K562 treated with DMSO at 1 percent for 48 hours (cell line): ENCODE measurements around the gene PRPF38B. TPM values are rescaled to one million over a fixed set of nuclear protein-coding genes. Genes with fewer than 3 reads are reported as not detected.

Experiments used
- total RNA-seq: library from RNA; unstranded; fragments of 300-600 nt; gene quantifications from 2 replicates; pipeline ENCODE4 v1.2.3, GENCODE V29; 2022; ENCODE audit warnings: low replicate concordance; ENCODE audit errors: extremely low read depth

PRPF38B gene, protein sequence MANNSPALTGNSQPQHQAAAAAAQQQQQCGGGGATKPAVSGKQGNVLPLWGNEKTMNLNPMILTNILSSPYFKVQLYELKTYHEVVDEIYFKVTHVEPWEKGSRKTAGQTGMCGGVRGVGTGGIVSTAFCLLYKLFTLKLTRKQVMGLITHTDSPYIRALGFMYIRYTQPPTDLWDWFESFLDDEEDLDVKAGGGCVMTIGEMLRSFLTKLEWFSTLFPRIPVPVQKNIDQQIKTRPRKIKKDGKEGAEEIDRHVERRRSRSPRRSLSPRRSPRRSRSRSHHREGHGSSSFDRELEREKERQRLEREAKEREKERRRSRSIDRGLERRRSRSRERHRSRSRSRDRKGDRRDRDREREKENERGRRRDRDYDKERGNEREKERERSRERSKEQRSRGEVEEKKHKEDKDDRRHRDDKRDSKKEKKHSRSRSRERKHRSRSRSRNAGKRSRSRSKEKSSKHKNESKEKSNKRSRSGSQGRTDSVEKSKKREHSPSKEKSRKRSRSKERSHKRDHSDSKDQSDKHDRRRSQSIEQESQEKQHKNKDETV
- not detected in 2 replicates for total RNA-seq

GRCh38 chr1:108691942-108692723, at the start of gene PRPF38B:
Gene PRPF38B (plus strand): TSS chr1:108692310. CDS start chr1:108692592, 282 bp downstream.

GRCh38 chr1:108661030-108661609, 31.0 kb upstream of the PRPF38B start, which contains the start of gene HENMT1:
Gene HENMT1 (minus strand): TSS chr1:108661093. CDS start chr1:108659884, 1,209 bp downstream.

DNA sequence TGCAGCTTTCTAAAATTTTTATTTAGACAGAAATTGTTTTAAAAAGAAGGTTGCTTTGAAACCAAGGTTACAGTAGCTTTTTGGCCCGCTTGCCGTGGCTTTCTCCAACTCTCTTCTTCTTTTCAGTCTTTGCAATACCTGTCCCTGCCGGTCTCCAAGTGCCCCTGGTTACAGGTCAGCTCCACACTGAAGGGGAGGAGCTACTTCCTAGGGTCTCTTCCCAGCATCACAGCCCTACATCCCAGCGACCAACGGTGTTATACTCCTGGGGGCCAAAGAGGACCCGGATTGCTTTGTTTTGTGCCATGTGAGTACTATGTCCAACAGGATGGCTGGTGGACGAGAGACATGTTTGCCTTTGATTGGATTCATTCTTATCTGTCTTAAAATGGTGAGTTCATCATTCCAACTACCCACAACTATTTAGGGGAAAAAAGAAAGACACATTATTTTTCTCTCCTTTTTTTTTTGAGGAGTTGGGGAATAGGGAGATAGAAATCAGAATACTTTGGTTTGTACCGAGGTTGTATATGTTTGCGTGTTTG, 20.6 kb downstream of the PRPF38B start, which contains the start of gene FNDC7:
FNDC7 (plus strand) TSS at position 303 of the 545 bp plus-strand sequence; CDS start at position 329, 26 bp downstream.

DNA sequence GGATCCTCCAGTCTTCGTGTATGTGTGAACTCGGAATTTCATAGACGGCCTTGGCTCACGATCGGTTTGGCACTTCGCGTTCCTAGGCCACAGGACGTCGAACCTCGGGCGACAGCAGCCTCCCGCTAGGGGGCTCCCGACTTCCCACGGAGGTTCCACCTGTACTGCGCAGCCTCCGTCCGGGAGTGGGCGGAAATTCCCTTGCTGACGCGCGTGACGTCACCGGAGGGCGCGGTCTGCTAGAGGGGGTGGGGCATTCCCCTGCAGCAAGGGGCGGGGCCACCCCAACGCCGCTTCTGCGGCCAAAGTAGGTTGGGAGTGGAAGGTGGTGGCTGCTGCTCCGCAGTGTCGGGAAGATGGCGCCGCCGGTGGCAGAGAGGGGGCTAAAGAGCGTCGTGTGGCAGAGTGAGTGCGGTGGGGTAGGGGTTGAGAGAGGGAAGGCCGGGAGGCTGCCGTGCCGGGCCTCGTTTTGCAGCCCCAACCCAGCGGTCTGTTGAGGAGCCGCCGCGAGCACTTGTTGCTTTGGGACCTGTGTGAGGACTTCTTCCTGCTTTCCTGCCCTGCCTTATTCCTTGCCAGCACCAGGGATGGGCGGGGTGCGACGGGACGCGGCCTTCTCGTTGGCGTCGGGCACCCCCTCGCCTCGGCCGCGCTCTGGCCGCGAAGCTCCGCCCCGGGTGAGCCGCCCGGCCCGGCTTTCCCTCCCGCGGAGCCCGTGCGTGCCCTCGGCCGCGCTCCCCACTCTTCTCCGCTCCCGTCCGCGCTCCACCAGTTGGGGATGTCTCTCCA, 54.5 kb downstream of the PRPF38B start, which contains the start of gene STXBP3:
STXBP3 (plus strand) TSS at position 293 of the 789 bp plus-strand sequence; CDS start at position 357, 64 bp downstream.

Other genes starting within 250 kb of the PRPF38B start
- not detected in 2 replicates for gene NBPF6, start 242.0 kb upstream of the PRPF38B start, total RNA-seq
- not detected in 2 replicates for gene EEIG2, start 132.2 kb upstream of the PRPF38B start, total RNA-seq
- not detected in 2 replicates for gene HENMT1, start 31.2 kb upstream of the PRPF38B start, total RNA-seq
- not detected in 2 replicates for gene FNDC7, start 20.6 kb downstream of the PRPF38B start, total RNA-seq
- gene STXBP3, start 54.4 kb downstream of the PRPF38B start, total RNA-seq: not detected in 2 replicates
- gene AKNAD1, start 164.8 kb downstream of the PRPF38B start, total RNA-seq: not detected in 2 replicates
- gene GPSM2, start 184.7 kb downstream of the PRPF38B start, total RNA-seq: not detected in 2 replicates